Heart left ventricle (tissue), 16 donors: ENCODE measurements around the gene ENGASE. TPM values are rescaled to one million over a fixed set of nuclear protein-coding genes. Genes with fewer than 3 reads are reported as not detected.

Source experiments
- ATAC-seq, 4 donors: fragments of 200-7000 bp; cut with Tn5 transposase; one replicate each; pipeline ENCODE4 v1.9.1; 2020 to 2022; ENCODE audit warnings: moderate library complexity in 4 of 4, mild to moderate bottlenecking in 3 of 4, moderate number of reproducible peaks in 1 of 4
- DNase-seq, 5 donors: peaks; one replicate each; pipeline ENCODE4 v3.0.0-alpha.2; 2020
- H3K27ac ChIP-seq, 12 donors: fragments of 200-600 bp; sonication (generic) in 4 of 12; one replicate each; pipeline versions ENCODE4 v1.5.0 to v1.8.0; 2016 to 2022; ENCODE audit warnings: mild to moderate bottlenecking in 2 of 12
- H3K27me3 ChIP-seq, 9 donors: fragments of 200-600 bp; sonication (generic) in 2 of 9; one replicate each; pipeline versions ENCODE4 v1.5.1 to v1.8.0; 2016 to 2022; ENCODE audit warnings: mild to moderate bottlenecking in 3 of 9
- H3K36me3 ChIP-seq, 9 donors: fragments of 200-600 bp; sonication (generic) in 2 of 9; one replicate each; pipeline versions ENCODE4 v1.5.0 to v1.8.0; 2018 to 2022; ENCODE audit warnings: mild to moderate bottlenecking in 2 of 9
- H3K4me1 ChIP-seq, 12 donors: fragments of 200-600 bp; sonication (generic) in 4 of 12; one replicate each; pipeline versions ENCODE4 v1.5.0 to v1.8.0; 2016 to 2022; ENCODE audit warnings: mild to moderate bottlenecking in 3 of 12
- H3K4me3 ChIP-seq, 12 donors: fragments of 200-600 bp; sonication (generic) in 4 of 12; one replicate each; pipeline versions ENCODE4 v1.5.0 to v1.8.0; 2017 to 2022; ENCODE audit warnings: mild to moderate bottlenecking in 9 of 12, moderate library complexity in 4 of 12
- H3K9me3 ChIP-seq, 12 donors: fragments of 200-600 bp; sonication (generic) in 4 of 12; one replicate each; pipeline versions ENCODE4 v1.5.0 to v1.8.0; 2016 to 2022; ENCODE audit warnings: mild to moderate bottlenecking in 1 of 12
- POLR2A ChIP-seq, 2 donors: fragments of 450-650 bp; IDR thresholded peaks; one replicate each; pipeline ENCODE4 v1.6.1; 2017; ENCODE audit warnings: antibody characterized with exemption in 2 of 2, mild to moderate bottlenecking in 2 of 2, moderate library complexity in 2 of 2
- WGBS, 4 donors: extraction: QIAGEN DNeasy Blood & Tissue Kit in 2 of 4; methylation state at CpG; one replicate each; pipeline versions ENCODE4 v1.1.5 to v1.1.7; 2013 to 2018; 5-methylcytosine and 5-hydroxymethylcytosine counted together
- intact Hi-C, 10 donors: fragments of 100-400 bp; cut with DNase I; formaldehyde crosslinking; loops; one replicate each; pipeline versions ENCODE4 v1.11.1 to v1.14.2; 2022
- polyA plus RNA-seq, 2 donors: library from polyadenylated mRNA; stranded (reverse); fragments of 200-250 nt; gene quantifications; one replicate each; pipeline ENCODE4 v1.2.3, GENCODE V29; 2013
- total RNA-seq, 9 donors: library from RNA; depleted of rRNA in 2 of 9; stranded (reverse); fragments of >200 nt in 2 of 9; fragmentation: NEBNext Ultra II Directional in 3 of 9; extraction: Animal tissue kit (Norgen Biotek cat#: 25700) in 3 of 9; gene quantifications; one replicate each; pipeline versions ENCODE4 v1.1.0 to v1.2.4, GENCODE V29; 2016 to 2023
- TF ChIP-seq, protein P1 (sequence below), 12 donors: fragments of 200-600 bp; sonication (generic) in 4 of 12; IDR thresholded peaks; one replicate each; pipeline versions ENCODE4 v1.5.0 to v1.8.0; 2018 to 2022; ENCODE audit warnings: antibody characterized with exemption in 12 of 12, mild to moderate bottlenecking in 5 of 12
- donor health status: ischemic (EF 13 %, LVEDD 7.1; RV severe dilation, severe dysfunction).
- donor health status: healthy with polysubstance abuse.
- donor health status: DM: no; HTN: yes; CAD: no.
- donor health status: DM: no; HTN: no; CAD: no.
- donor health status: ischemic (EF 25% LVEDD 6.9; RV normal size, moderate dysfunction).
- donor health status: ischemic (EF 25% LVEDD 5.7; RV mildly dilated, moderate dysfunction).
- donor health status: healthy.
- donor health status: DM: yes; HTN: yes; CAD: no.
- donor health status: ischemic (EF 35%, LVEDD 5.7; RV mildly dilated, moderate dysfunction).
- donor health status: nonischemic (EF 11% LVEDD 7.7; RV severe dilation, severe dysfunction).
- donor health status: DM: yes; HTN: yes; CAD: no.
- donor health status: PGD.
- donor health status: ischemic (EF 29% LVEDD 5.4; RV normal size, mild dysfunction).
- donor health status: nonischemic (EF 23%, LVEDD 6.1; RV moderate dilation, normal function).

ENGASE gene
- total and polyA plus RNA-seq, 11 donors, result 6.2 to 42.0 (median 23.5) TPM

DNA sequence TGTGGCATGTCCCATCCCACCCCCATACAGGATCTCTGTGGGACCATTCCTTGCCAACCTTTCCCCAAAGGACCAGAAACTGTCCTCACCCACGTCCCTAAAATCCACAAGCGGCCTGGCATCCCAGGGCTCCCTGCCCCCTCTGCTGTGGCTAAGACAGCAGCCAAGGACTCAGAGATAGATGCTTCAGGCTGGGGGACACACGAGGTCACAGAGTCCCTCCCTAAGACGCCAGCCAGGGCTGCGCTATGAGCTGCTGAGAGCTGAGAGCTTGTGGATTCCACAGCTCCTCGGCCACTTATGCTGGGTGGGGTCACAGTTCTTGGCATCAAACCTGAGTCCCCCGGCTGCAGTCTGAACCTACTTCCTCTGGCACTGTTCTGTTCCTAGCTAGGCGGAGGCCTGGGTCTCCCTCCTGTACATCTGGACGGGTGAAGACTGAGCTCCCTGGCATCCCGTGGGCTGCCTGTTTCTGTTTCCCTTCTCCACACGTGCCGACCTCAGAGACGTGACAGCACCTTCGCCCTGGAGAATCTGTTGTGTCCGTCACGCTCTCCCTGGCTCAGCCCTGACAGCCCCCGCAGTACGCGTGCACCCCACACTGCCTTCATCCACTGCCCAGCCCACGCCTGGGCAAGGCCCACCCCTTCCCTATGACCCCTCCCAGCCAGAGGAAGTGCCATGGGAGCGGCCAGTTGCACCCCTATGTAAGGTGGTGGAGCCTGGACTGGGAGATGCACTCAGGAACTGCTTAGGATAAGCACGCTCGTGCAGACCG is 61.2 kb downstream of the ENGASE start:
- H3K27me3 ChIP-seq, result peaks cover 0 to 79% (median 17%) of the 10 kb centered on the region in 9 donors
- WGBS, 4 donors, result 26 to 52% (median 42%) methylated on average over 23 to 24 of the region's 24 CpGs
- no peak for ATAC-seq

More for the DNA sequence above, 61.2 kb downstream of the ENGASE start:
- Histone ChIP-seq H3K4me3 (no peak overlapping the region), H3K4me1 (peaks cover 0 to 4% (median 0%) of the 10 kb centered on the region in 12 donors), H3K36me3 (no peaks in the 10 kb centered on the region), H3K9me3 (no peaks in the 10 kb centered on the region), H3K27ac (no peak overlapping the region)
- intact Hi-C loops, result no loop called here
- no peak for DNase-seq
- no peak for TF ChIP-seq POLR2A (IDR thresholded peaks at IDR 0.05)
- TF ChIP-seq, protein P1, sequence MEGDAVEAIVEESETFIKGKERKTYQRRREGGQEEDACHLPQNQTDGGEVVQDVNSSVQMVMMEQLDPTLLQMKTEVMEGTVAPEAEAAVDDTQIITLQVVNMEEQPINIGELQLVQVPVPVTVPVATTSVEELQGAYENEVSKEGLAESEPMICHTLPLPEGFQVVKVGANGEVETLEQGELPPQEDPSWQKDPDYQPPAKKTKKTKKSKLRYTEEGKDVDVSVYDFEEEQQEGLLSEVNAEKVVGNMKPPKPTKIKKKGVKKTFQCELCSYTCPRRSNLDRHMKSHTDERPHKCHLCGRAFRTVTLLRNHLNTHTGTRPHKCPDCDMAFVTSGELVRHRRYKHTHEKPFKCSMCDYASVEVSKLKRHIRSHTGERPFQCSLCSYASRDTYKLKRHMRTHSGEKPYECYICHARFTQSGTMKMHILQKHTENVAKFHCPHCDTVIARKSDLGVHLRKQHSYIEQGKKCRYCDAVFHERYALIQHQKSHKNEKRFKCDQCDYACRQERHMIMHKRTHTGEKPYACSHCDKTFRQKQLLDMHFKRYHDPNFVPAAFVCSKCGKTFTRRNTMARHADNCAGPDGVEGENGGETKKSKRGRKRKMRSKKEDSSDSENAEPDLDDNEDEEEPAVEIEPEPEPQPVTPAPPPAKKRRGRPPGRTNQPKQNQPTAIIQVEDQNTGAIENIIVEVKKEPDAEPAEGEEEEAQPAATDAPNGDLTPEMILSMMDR (IDR thresholded peaks at IDR 0.05), result no peak

Other genes starting within 250 kb of the ENGASE start
- 10 to 100 TPM; 14.0 to 40.9 (median 21.0) TPM for gene USP36, start 234.0 kb upstream of the ENGASE start, total RNA-seq
- gene USP36, start 234.0 kb upstream of the ENGASE start, polyA plus RNA-seq, result 10 to 100 TPM; 11.7 to 18.3 TPM
- 1 to 10 TPM in 3 of 9 donors, under 1 TPM in 6; 0.23 to 3.3 (median 0.52) TPM for gene CEP295NL, start 171.6 kb upstream of the ENGASE start, total RNA-seq
- gene CEP295NL, start 171.6 kb upstream of the ENGASE start, polyA plus RNA-seq, result 1 to 10 TPM in 1 of 2 donors, under 1 TPM in 1; 0.29 to 2.0 TPM
- 100 to 1,000 TPM in 4 of 9 donors, 10 to 100 TPM in 5; 65.6 to 201 (median 98.3) TPM for gene TIMP2, start 149.4 kb upstream of the ENGASE start, total RNA-seq
- 10 to 100 TPM; 25.1 to 54.4 TPM for gene TIMP2, start 149.4 kb upstream of the ENGASE start, polyA plus RNA-seq
- 1,000 to 10,000 TPM in 1 of 9 donors, 100 to 1,000 TPM in 8; 250 to 1,343 (median 688) TPM for gene LGALS3BP, start 94.9 kb upstream of the ENGASE start, total RNA-seq
- gene LGALS3BP, start 94.9 kb upstream of the ENGASE start, polyA plus RNA-seq, result 100 to 1,000 TPM; 178 to 363 TPM
- 10 to 100 TPM; 20.4 to 43.7 (median 24.1) TPM for gene CANT1, start 65.1 kb upstream of the ENGASE start, total RNA-seq
- gene CANT1, start 65.1 kb upstream of the ENGASE start, polyA plus RNA-seq, result 10 to 100 TPM in 1 of 2 donors, 1 to 10 TPM in 1; 5.1 to 46.2 TPM
- gene C1QTNF1, start 50.7 kb upstream of the ENGASE start, total RNA-seq, result 100 to 1,000 TPM in 4 of 9 donors, 10 to 100 TPM in 5; 37.0 to 406 (median 66.2) TPM
- gene C1QTNF1, start 50.7 kb upstream of the ENGASE start, polyA plus RNA-seq, result 100 to 1,000 TPM in 1 of 2 donors, 10 to 100 TPM in 1; 85.5 to 189 TPM